Measurements from ENCODE around the gene BRD3OS. TPM values are rescaled to one million over a fixed set of nuclear protein-coding genes. Genes with fewer than 3 reads are reported as not detected.

The BRD3OS gene
- total and polyA plus RNA-seq, 2 of the 13 experiments (the other 11 are each of a cell fraction or from before 2014, with no cell fraction given) = 4.9 to 5.7 TPM

DNA sequence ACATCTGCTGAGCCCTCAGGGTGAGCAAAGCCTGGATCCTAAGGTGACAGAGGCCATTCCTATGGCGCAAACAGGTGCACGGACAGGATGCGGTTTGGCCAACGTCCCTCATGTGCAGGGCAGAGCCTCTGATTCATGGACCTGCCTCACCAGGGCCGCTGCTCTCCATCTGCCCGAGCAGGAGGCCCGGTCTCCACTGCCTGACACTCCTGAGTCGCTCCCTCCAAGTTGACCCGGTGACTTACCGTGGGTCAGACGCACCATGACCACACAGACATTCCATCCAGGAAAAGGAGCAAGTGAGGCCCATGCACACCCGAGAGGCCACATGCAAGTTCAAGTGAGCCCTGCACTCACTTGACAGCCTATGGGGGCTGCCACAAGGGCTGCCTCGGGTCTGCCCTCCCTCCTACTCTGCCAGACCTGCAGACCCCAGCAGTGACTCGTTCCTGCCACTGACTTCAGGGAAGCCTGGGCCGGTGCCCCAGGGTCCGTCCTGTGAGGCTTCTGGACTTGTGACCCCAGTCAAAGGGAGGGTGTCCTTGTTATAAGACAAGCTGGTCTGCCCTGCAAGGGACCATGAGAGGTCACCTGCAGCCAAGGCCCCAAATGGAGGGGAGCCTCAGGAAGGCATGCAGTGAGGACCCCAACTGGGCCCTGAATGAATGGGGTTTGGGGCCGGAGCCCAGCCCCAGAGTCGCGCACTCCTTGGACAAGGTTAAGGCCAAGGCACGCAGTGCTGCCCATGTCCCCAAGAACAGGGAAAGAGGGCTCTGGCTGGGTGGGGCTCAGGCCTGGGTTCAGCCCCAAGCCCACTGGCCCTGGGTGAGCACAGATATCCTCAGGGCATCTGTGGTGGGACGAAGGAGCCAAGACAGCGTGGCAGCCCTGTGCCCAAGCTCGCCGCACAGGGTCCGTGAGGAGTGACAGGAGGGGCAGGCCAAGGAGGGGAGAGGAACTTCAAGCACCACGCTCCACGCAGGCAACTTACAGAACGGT lies 10.1 kb downstream of the BRD3OS start:
- TF ChIP-seq ZNF629 (CRISPR knock-in tag; conservative IDR thresholded peaks at IDR 0.05) (no peak), ZSCAN25 (CRISPR knock-in tag; IDR thresholded peaks at IDR 0.05) (no peak), AGO2 (optimal IDR thresholded peaks at IDR 0.05; ENCODE audit: low read depth, low read length) (peak; percentile 19), SOX6 (IDR thresholded peaks at IDR 0.05) (no peak), SOX6 (CRISPR knock-in tag; IDR thresholded peaks at IDR 0.05) (no peak), ZNF383 (CRISPR knock-in tag; IDR thresholded peaks at IDR 0.05; ENCODE audit: borderline replicate concordance) (no peak), POLR2A (IDR thresholded peaks at IDR 0.05; ENCODE audit: insufficient read depth in 1 of 2, low read depth in 2 of 2, low read length in 2 of 2) (peak in 1 of 2 experiments; percentile 22; a peak in 1 of 4 replicates), ZFX (CRISPR knock-in tag; IDR thresholded peaks at IDR 0.05; ENCODE audit: low read depth) (no peak)
- TF ChIP-seq, protein P1, sequence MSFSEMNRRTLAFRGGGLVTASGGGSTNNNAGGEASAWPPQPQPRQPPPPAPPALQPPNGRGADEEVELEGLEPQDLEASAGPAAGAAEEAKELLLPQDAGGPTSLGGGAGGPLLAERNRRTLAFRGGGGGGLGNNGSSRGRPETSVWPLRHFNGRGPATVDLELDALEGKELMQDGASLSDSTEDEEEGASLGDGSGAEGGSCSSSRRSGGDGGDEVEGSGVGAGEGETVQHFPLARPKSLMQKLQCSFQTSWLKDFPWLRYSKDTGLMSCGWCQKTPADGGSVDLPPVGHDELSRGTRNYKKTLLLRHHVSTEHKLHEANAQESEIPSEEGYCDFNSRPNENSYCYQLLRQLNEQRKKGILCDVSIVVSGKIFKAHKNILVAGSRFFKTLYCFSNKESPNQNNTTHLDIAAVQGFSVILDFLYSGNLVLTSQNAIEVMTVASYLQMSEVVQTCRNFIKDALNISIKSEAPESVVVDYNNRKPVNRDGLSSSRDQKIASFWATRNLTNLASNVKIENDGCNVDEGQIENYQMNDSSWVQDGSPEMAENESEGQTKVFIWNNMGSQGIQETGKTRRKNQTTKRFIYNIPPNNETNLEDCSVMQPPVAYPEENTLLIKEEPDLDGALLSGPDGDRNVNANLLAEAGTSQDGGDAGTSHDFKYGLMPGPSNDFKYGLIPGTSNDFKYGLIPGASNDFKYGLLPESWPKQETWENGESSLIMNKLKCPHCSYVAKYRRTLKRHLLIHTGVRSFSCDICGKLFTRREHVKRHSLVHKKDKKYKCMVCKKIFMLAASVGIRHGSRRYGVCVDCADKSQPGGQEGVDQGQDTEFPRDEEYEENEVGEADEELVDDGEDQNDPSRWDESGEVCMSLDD (CRISPR knock-in tag; IDR thresholded peaks at IDR 0.05; ENCODE audit: borderline replicate concordance) = no peak
- CTCF ChIA-PET (ENCODE audit: low intra/inter-chr PET ratio, low total read pairs) = no interaction called here
- Histone ChIP-seq H2AFZ (ENCODE audit: low read length) (no peak overlapping the region), H3K27ac (ENCODE audit: extremely low read length, insufficient read depth, low read length) (no peak overlapping the region), H4K20me1 (ENCODE audit: insufficient read depth, low read length) (no peaks in the 10 kb centered on the region), H3K9me3 (ENCODE audit: low read length) (no peaks in the 10 kb centered on the region), H3K4me1 (ENCODE audit: insufficient read depth, low read length) (no peaks in the 10 kb centered on the region), H3K79me2 (ENCODE audit: insufficient read depth, low read length) (no peaks in the 10 kb centered on the region), H3K4me3 (replicated peaks in 1 of 3; ENCODE audit: insufficient read depth in 1 of 3, low read depth in 2 of 3, low read length in 3 of 3) (no peak overlapping the region), H3K27me3 (ENCODE audit: control insufficient read depth in 1 of 2, insufficient read depth in 2 of 2, low read length in 2 of 2) (no peaks in the 10 kb centered on the region), H3K4me2 (ENCODE audit: low read depth, low read length) (no peak overlapping the region), H3K36me3 (replicated peaks in 1 of 2; ENCODE audit: control insufficient read depth in 1 of 2, insufficient read depth in 2 of 2, low read length in 2 of 2) (peaks cover 30 to 64% of the 10 kb centered on the region in 2 experiments), H3K9ac (ENCODE audit: insufficient read depth, low read depth, low read length) (no peak overlapping the region)
- WGBS (ENCODE audit: low lambda C conversion rate) = 98% methylated on average over 21 of the region's 28 CpGs
- FAIRE-seq = no peak
- BruUV-seq (replicated peaks) = no TSS peak
- intact Hi-C loops (cut with micrococcal nuclease; ENCODE audit: unreplicated experiment) = no loop called here
- DNase-seq (ENCODE audit: low spot score) = no peak
- no peak; the same call in 2 of the 3 replicates for ATAC-seq
- in situ Hi-C loops (cut with HindIII; ENCODE audit: extremely low pct_ligation_motif_present, low pct_unique_long_range_greater_than_20kb) = no loop called here
- POLR2A ChIA-PET = no interaction called here
